OCI-LY3 (cell line): Measurements from ENCODE around the gene IZUMO1.

Experiments
- CTCF ChIP-seq: fragments of 200-600, 300-600 bp; sonication (generic); IDR thresholded peaks from 2 replicates; pipeline ENCODE4 v1.5.1; 2014; ENCODE audit warnings: antibody characterized with exemption, low read length, low read depth
- EZH2phosphoT487 ChIP-seq: fragments of 200-600 bp; shearing (Covaris generic); IDR thresholded peaks from 2 replicates; pipeline ENCODE4 v1.6.1; 2018; ENCODE audit warnings: antibody characterized with exemption, mixed run types, low read depth

GRCh38 chr19:48784527-48784926 is 37.8 kb upstream of the IZUMO1 start:
- TF ChIP-seq CTCF (peak; percentile 9; the same call in 1 of the 2 replicates), EZH2phosphoT487 (no peak)
